ENCODE results near the gene LILRA5. TPM values are rescaled to one million over a fixed set of nuclear protein-coding genes. Genes with fewer than 3 reads are reported as not detected.
"Not testable (repeated sequence)": the region's sequence is repeated elsewhere in the genome, so short reads cannot be mapped to it uniquely, and the experiment has no call there.

LILRA5 gene
- total RNA-seq, 1 donor from 2014 or later, result 0.82 TPM

GRCh38 chr19:54335164-54335563 lies 22.2 kb upstream of the LILRA5 start:
- FAIRE-seq (no peak), DNase-seq (ENCODE audit: low spot score in 2 of 2) (no peak)

DNA sequence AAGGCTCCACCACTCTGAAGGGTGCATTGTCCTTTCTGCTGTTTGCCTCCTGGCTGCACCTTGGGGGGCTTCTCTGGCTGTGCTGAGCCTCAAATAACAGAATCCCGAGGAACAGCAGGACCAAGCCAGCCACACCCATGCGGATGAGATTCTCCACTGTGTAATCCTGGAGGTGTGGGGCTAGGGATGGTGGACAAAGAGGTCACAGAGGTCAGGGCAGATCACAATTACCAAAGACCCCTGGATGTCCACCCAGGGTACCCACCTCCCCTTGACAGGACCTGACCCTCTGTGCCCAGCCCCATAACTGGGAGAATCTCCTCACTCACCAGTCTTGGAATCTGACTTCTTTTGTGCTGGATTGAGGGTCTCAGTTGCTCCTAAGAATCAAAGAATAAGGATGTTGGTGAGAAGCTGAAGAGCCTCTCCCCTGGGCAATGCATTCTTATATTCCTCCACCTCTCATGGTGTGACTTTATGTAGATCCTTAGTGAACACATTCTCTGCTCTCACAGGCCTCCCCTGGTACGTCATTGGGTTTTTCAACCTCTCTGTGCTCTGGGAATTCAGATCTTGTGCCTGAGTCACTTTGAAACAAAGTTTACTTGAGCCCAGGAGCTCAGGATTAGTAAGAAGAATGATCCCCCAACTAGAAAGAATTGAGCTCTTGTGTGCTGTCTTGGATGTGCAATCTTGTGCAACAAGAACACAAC lies 20.8 kb upstream of the LILRA5 start:
- DNase-seq (ENCODE audit: low spot score in 2 of 2) (no peak), FAIRE-seq (no peak)

DNA sequence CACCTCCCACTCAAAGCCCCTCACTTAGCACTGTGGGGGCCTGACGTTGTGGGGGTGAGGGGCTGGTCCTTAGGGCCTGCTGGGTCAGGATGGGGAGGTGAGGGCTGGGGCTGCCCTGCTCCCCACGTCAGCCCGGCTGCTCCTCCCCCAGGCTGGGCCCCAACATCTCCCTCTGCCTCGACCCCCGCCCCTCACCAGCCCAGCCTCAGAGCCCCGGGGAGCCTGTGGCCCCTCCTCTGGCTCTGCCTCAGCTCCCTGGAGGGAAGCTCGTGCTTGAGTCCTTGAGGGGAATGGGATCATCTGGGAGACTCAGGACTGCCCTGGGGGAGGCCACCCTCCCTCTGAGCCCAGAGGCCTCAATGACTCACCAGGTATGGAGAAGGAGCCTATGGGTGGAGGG lies 19.2 kb upstream of the LILRA5 start:
- DNase-seq (ENCODE audit: low spot score in 2 of 2) (no peak), FAIRE-seq (no peak)

GRCh38 chr19:54331626-54332025 lies 18.7 kb upstream of the LILRA5 start:
- FAIRE-seq, result no peak

DNA sequence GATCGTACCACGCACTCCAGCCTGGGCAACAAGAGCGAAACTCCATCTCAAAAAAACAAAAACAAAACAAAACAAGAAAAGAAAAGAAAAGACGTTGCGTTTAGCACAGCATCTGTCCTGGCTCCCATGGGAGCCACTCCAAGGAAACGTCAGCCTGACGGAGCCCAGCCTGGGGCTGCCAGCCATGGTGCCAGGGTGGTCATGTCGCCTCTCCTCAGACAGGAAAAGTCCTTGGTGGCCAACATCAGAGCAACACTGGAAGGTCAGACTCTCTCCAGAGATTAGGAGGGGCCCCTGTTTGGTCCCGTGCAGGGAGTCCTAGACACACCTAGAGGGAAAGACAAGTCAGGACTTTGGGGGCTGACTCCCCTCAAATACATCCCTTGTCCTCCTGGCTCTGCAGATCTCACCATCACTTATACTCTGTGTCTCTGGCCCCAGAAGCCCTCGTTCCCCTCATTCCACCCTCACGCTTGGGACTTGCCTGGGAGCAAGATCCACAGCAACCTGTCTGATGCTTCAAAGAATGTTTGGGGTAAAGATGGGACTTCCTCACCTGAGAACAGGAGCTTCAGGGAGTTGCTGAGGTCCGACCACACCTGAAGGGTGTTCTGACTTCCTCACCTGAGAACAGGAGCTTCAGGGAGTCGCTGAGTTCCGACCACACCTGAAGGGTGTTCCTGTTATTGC lies 16.7 kb upstream of the LILRA5 start:
- FAIRE-seq, result no peak

More at GRCh38 chr19:54331626-54332025, 18.7 kb upstream of the LILRA5 start:
- no peak for DNase-seq (ENCODE audit: low spot score in 2 of 2)

GRCh38 chr19:54328781-54329180 lies 15.8 kb upstream of the LILRA5 start:
- not testable (repeated sequence) for FAIRE-seq; DNase-seq (ENCODE audit: low spot score in 2 of 2)

More for the DNA sequence above, 16.7 kb upstream of the LILRA5 start:
- DNase-seq (ENCODE audit: low spot score in 2 of 2), result no peak

GRCh38 chr19:54325631-54326030 lies 12.7 kb upstream of the LILRA5 start:
- DNase-seq (ENCODE audit: low spot score in 2 of 2) (no peak), FAIRE-seq (no peak)

DNA sequence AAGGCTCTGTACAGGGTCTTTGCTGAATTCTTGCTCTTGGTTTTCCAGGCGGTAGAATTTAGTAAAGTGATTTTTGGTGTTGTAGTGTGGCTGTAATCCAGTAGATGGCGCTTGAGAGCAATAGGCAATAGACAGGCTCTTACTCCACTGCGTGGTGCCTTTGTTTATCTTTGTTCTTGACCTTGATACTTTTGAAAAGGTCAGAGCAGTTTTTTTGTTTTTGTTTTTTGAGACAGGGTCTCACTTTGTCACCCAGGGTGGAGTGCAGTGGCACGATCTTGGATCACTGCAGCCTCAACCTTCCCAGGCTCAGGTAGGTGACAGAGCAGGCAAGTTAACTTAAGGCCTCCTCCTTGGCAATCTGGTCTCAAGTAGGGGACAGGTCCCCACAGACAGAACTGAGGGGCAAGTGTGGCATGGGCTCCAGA lies 12.2 kb upstream of the LILRA5 start:
- peak in 1 of 2 donors; percentile 51 for DNase-seq (ENCODE audit: low spot score in 2 of 2)
- FAIRE-seq, result no peak

GRCh38 chr19:54324071-54324470 lies 11.1 kb upstream of the LILRA5 start:
- DNase-seq (ENCODE audit: low spot score in 2 of 2) (no peak), FAIRE-seq (no peak)

GRCh38 chr19:54322934-54323333 lies 10.0 kb upstream of the LILRA5 start:
- FAIRE-seq; DNase-seq (ENCODE audit: low spot score in 2 of 2): not testable (repeated sequence)

GRCh38 chr19:54322295-54322694 lies 9.3 kb upstream of the LILRA5 start:
- not testable (repeated sequence) for FAIRE-seq; DNase-seq (ENCODE audit: low spot score in 2 of 2)

DNA sequence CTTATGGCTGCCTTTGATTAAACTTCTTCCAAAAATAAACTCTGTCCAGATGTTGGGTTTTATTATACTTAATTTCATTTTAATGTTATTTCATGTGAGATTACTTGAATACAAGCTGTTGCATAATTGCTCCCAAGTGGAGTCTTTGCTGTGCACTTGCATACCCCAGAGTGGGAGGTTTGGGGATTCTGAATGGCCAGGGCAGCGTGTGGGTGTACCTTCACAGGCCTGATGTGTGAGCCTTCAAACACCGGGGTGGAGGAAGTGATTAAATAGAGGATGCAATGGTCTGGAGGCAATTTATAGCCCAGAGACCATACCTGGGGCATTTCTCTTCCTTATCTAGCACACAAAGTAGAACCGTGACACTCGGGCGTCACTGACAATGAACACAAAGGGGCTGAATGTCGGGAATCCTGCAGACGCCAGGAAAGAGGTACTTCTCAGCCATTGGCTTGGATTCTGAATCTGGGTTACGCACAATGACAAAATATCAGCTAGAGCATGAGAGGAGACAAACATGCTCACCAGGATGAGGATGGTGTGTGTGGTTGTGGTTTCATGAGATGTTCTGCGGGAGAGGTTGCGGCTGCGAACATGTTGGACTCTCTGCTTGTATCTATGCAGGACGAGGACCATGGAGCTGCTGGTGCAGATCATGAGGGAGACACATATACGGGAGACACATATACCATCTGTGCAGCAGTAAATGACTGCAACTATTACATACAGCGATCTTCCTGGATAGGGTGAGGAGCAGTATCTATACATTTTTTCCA lies 7.1 kb upstream of the LILRA5 start:
- FAIRE-seq (no peak), DNase-seq (ENCODE audit: low spot score in 2 of 2) (no peak)

DNA sequence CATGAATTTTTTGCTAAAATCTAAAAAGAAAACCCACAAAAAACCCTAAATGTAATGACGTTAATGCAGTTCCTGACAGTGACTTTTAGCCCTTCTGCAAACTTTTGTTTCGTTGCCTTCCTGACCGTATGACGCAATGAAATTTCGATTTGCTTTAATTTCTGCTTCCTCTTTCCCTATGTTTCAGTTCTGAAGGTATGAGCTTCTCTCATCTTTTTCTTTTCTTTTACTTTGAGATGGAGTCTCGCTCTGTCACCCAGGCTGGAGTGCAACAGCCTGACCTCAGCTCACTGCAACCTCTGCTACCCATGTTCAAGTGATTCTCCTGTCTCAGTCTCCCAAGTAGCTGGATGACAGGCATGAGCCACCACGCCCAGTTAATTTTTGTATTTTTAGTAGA lies 6.1 kb upstream of the LILRA5 start:
- FAIRE-seq (no peak), DNase-seq (ENCODE audit: low spot score in 2 of 2) (no peak)

DNA sequence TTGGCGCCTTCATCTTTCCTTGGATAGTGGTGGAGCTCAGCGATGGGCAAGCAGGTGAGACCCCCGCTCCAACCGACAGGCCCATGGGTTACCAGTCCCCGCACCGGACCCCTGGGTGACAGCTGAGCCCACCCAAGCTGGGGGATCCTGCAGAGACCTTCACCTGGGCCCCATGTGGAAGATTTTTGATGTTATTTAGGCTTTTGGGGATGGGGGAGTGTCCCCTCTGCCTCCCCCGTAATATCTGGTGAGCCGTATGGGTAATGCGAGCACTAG lies 4.9 kb upstream of the LILRA5 start:
- FAIRE-seq (no peak), DNase-seq (ENCODE audit: low spot score in 2 of 2) (no peak)

GRCh38 chr19:54317108-54317964 lies 4.4 kb upstream of the LILRA5 start:
- DNase-seq (ENCODE audit: low spot score in 2 of 2) (no peak), FAIRE-seq (no peak)

DNA sequence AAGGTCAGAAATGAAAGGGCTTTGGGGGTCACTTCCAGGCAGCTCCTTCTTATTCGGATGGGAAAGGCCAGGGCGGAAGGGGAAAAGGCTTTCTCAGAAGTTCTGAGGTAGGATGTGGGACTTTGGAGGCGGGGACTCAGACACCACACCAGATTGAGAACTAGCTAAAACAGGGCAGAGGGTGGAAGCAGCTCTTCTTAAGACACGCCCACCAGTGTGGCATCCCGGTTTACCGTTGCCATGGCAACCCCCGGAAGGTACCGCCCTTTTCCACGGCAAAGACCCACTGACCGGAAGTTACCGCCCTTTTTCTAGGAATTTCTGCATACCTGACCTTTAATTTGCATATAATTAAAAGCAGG lies 3.8 kb upstream of the LILRA5 start:
- DNase-seq (ENCODE audit: low spot score in 2 of 2), result no peak
- FAIRE-seq, result no peak

DNA sequence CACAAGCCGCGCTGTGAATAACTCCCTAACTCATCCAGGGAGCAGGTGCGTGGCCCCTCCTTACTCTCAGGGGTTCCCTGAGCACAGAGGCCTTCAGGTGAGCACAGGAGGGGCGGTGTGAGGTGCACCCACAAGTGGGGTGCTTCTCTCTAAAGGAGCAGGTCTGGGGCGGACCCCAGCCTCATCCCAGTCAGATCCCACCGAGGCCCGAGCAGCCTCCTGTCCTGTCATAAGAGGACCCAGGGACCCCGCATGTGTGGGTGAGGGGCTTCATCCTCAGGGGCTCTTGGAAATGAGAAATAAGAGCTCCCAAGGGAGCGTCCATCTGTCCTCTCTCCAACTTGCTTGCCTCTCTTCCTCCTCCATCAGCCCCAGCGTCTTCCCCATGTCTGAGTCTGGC lies 3.0 kb upstream of the LILRA5 start:
- no peak for DNase-seq (ENCODE audit: low spot score in 2 of 2)
- no peak for FAIRE-seq

- DNase-seq (ENCODE audit: low spot score in 2 of 2) (no peak), FAIRE-seq (no peak)
These were observed 955 bp downstream of the LILRA5 start for GRCh38 chr19:54312011-54312410.

- DNase-seq (ENCODE audit: low spot score in 2 of 2), result no peak
- FAIRE-seq, result no peak
These were observed 1.5 kb downstream of the LILRA5 start for GRCh38 chr19:54311486-54311885.

- no peak for FAIRE-seq
These were observed 2.4 kb downstream of the LILRA5 start for GRCh38 chr19:54310543-54310942.

GRCh38 chr19:54309811-54310210 lies 3.2 kb downstream of the LILRA5 start:
- no peak for DNase-seq (ENCODE audit: low spot score in 2 of 2)
- FAIRE-seq, result no peak

More at GRCh38 chr19:54310543-54310942, 2.4 kb downstream of the LILRA5 start:
- DNase-seq (ENCODE audit: low spot score in 2 of 2), result no peak
